Lower leg skin (tissue), 3 donors: ENCODE data around the gene CEACAM18.

Experiments
- POLR2A ChIP-seq, 2 donors: fragments of 450-650 bp; IDR thresholded peaks; one replicate each; pipeline ENCODE4 v1.6.1; 2016 to 2017; ENCODE audit warnings: antibody characterized with exemption in 2 of 2, mild to moderate bottlenecking in 1 of 2, moderate library complexity in 1 of 2
- TF ChIP-seq, protein P1 (sequence below), 3 donors: fragments of 450-650 bp; IDR thresholded peaks; one replicate each; pipeline ENCODE4 v1.5.1; 2016; ENCODE audit warnings: antibody characterized with exemption in 3 of 3, mild to moderate bottlenecking in 3 of 3, moderate library complexity in 2 of 3

GRCh38 chr19:51511353-51511752 lies 33.0 kb downstream of the CEACAM18 start:
- TF ChIP-seq, protein P1, sequence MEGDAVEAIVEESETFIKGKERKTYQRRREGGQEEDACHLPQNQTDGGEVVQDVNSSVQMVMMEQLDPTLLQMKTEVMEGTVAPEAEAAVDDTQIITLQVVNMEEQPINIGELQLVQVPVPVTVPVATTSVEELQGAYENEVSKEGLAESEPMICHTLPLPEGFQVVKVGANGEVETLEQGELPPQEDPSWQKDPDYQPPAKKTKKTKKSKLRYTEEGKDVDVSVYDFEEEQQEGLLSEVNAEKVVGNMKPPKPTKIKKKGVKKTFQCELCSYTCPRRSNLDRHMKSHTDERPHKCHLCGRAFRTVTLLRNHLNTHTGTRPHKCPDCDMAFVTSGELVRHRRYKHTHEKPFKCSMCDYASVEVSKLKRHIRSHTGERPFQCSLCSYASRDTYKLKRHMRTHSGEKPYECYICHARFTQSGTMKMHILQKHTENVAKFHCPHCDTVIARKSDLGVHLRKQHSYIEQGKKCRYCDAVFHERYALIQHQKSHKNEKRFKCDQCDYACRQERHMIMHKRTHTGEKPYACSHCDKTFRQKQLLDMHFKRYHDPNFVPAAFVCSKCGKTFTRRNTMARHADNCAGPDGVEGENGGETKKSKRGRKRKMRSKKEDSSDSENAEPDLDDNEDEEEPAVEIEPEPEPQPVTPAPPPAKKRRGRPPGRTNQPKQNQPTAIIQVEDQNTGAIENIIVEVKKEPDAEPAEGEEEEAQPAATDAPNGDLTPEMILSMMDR (IDR thresholded peaks at IDR 0.05) = no peak
- no peak for TF ChIP-seq POLR2A (IDR thresholded peaks at IDR 0.05)
